HEK293 (cell line): Measurements from ENCODE around the gene PNISR.

Experiments
- BCL11B ChIP-seq: fragments of 450-650 bp; formaldehyde crosslinking; IDR thresholded peaks from 2 replicates; pipeline ENCODE4 v1.5.1; 2016; ENCODE audit warnings: low read depth, missing biosample characterization, missing genetic modification characterization
- EGR2 ChIP-seq: fragments of 450-650 bp; formaldehyde crosslinking; IDR thresholded peaks from 2 replicates; pipeline ENCODE4 v1.5.1; 2016; ENCODE audit warnings: low read depth, missing biosample characterization, missing genetic modification characterization
- HOXA7 ChIP-seq: sonication (generic); formaldehyde crosslinking; IDR thresholded peaks from 2 replicates; pipeline ENCODE4 v1.8.1; 2022; ENCODE audit warnings: missing genetic modification reagents, borderline replicate concordance
- KLF1 ChIP-seq: fragments of 450-650 bp; formaldehyde crosslinking; IDR thresholded peaks from 2 replicates; pipeline ENCODE4 v1.5.1; 2016; ENCODE audit warnings: missing biosample characterization, missing genetic modification characterization
- KLF7 ChIP-seq: fragments of 450-650 bp; formaldehyde crosslinking; IDR thresholded peaks from 2 replicates; pipeline ENCODE4 v1.5.1; 2016; ENCODE audit warnings: missing biosample characterization, missing genetic modification characterization, borderline replicate concordance
- KLF8 ChIP-seq: fragments of 450-650 bp; formaldehyde crosslinking; IDR thresholded peaks from 2 replicates; pipeline ENCODE4 v1.5.1; 2016; ENCODE audit warnings: missing biosample characterization, missing genetic modification characterization
- SCRT2 ChIP-seq: fragments of 450-650 bp; formaldehyde crosslinking; IDR thresholded peaks from 2 replicates; pipeline ENCODE4 v1.5.1; 2016; ENCODE audit warnings: missing biosample characterization, missing genetic modification characterization
- TCF7L2 ChIP-seq: IDR thresholded peaks from 2 replicates; pipeline ENCODE4 v1.6.1; 2011; ENCODE audit warnings: low read depth, mild to moderate bottlenecking, inconsistent platforms, low read length, moderate library complexity, borderline replicate concordance
- ZBTB17 ChIP-seq: fragments of 450-650 bp; formaldehyde crosslinking; IDR thresholded peaks from 2 replicates; pipeline ENCODE4 v1.5.1; 2016; ENCODE audit warnings: missing biosample characterization, missing genetic modification characterization
- ZBTB21 ChIP-seq: fragments of 450-650 bp; formaldehyde crosslinking; IDR thresholded peaks from 2 replicates; pipeline ENCODE4 v1.5.1; 2017; ENCODE audit warnings: missing biosample characterization, missing genetic modification characterization
- ZNF112 ChIP-seq: fragments of 450-650 bp; formaldehyde crosslinking; IDR thresholded peaks from 2 replicates; pipeline ENCODE4 v1.5.0; 2017; ENCODE audit warnings: missing biosample characterization, missing genetic modification characterization
- ZNF114 ChIP-seq: fragments of 450-650 bp; formaldehyde crosslinking; IDR thresholded peaks from 2 replicates; pipeline ENCODE4 v1.5.0; 2017; ENCODE audit warnings: missing biosample characterization, missing genetic modification characterization
- ZNF169 ChIP-seq: fragments of 450-650 bp; formaldehyde crosslinking; IDR thresholded peaks from 2 replicates; pipeline ENCODE4 v1.5.1; 2016; ENCODE audit warnings: missing biosample characterization, missing genetic modification characterization
- ZNF202 ChIP-seq: fragments of 450-650 bp; formaldehyde crosslinking; IDR thresholded peaks from 2 replicates; pipeline ENCODE4 v1.5.1; 2016; ENCODE audit warnings: missing biosample characterization, missing genetic modification characterization, borderline replicate concordance
- ZNF221 ChIP-seq: fragments of 450-650 bp; formaldehyde crosslinking; IDR thresholded peaks from 2 replicates; pipeline ENCODE4 v1.5.1; 2017; ENCODE audit warnings: missing biosample characterization, missing genetic modification characterization, borderline replicate concordance
- ZNF248 ChIP-seq: fragments of 450-650 bp; formaldehyde crosslinking; IDR thresholded peaks from 2 replicates; pipeline ENCODE4 v1.5.1; 2017; ENCODE audit warnings: missing biosample characterization, missing genetic modification characterization
- ZNF341 ChIP-seq: fragments of 450-650 bp; formaldehyde crosslinking; IDR thresholded peaks from 2 replicates; pipeline ENCODE4; 2016; ENCODE audit warnings: low read depth, missing biosample characterization, missing genetic modification characterization
- ZNF350 ChIP-seq: fragments of 450-650 bp; formaldehyde crosslinking; IDR thresholded peaks from 2 replicates; pipeline ENCODE4 v1.5.0; 2017; ENCODE audit warnings: missing biosample characterization, mild to moderate bottlenecking, missing genetic modification characterization
- ZNF37A ChIP-seq: fragments of 450-650 bp; IDR thresholded peaks from 2 replicates; pipeline ENCODE4 v1.5.1; 2018; ENCODE audit warnings: missing biosample characterization, missing genetic modification characterization
- ZNF473 ChIP-seq: fragments of 450-650 bp; formaldehyde crosslinking; IDR thresholded peaks from 2 replicates; pipeline ENCODE4 v1.5.1; 2017; ENCODE audit warnings: missing biosample characterization, missing genetic modification characterization
- ZNF596 ChIP-seq: fragments of 450-650 bp; IDR thresholded peaks from 2 replicates; pipeline ENCODE4 v1.5.0; 2018; ENCODE audit warnings: missing biosample characterization, mild to moderate bottlenecking, missing genetic modification characterization, moderate library complexity
- ZNF610 ChIP-seq: fragments of 450-650 bp; formaldehyde crosslinking; IDR thresholded peaks from 2 replicates; pipeline ENCODE4 v1.5.1; 2016; ENCODE audit warnings: missing biosample characterization, missing genetic modification characterization, borderline replicate concordance
- ZNF629 ChIP-seq: fragments of 450-650 bp; formaldehyde crosslinking; IDR thresholded peaks from 2 replicates; pipeline ENCODE4 v1.5.1; 2017; ENCODE audit warnings: missing biosample characterization, missing genetic modification characterization
- ZNF830 ChIP-seq: fragments of 450-650 bp; IDR thresholded peaks from 2 replicates; pipeline ENCODE4 v1.5.0; 2018; ENCODE audit warnings: missing biosample characterization, missing genetic modification characterization, low read depth, mild to moderate bottlenecking, moderate library complexity
- TF ChIP-seq, protein P1 (sequence below): IDR thresholded peaks from 2 replicates; pipeline ENCODE4 v1.6.1; 2011; ENCODE audit warnings: mild to moderate bottlenecking, low read depth, low read length, borderline replicate concordance
- TF ChIP-seq, protein P2 (sequence below): fragments of 450-650 bp; formaldehyde crosslinking; IDR thresholded peaks from 2 replicates; pipeline ENCODE4 v1.5.1; 2016; ENCODE audit warnings: missing biosample characterization, missing genetic modification characterization
- TF ChIP-seq, protein P3 (sequence below): fragments of 450-650 bp; formaldehyde crosslinking; IDR thresholded peaks from 2 replicates; pipeline ENCODE4 v1.5.1; 2016; ENCODE audit warnings: missing biosample characterization, missing genetic modification characterization
- TF ChIP-seq, protein P4 (sequence below): fragments of 450-650 bp; formaldehyde crosslinking; IDR thresholded peaks from 2 replicates; pipeline ENCODE4 v1.5.1; 2017; ENCODE audit warnings: missing biosample characterization, missing genetic modification characterization
- TF ChIP-seq, protein P5 (sequence below): fragments of 450-650 bp; formaldehyde crosslinking; IDR thresholded peaks from 2 replicates; pipeline ENCODE4 v1.5.1; 2016; ENCODE audit warnings: missing biosample characterization, missing genetic modification characterization
- TF ChIP-seq, protein P6 (sequence below): fragments of 450-650 bp; formaldehyde crosslinking; IDR thresholded peaks from 2 replicates; pipeline ENCODE4 v1.5.1; 2016; ENCODE audit warnings: missing biosample characterization, missing genetic modification characterization

PNISR gene

DNA sequence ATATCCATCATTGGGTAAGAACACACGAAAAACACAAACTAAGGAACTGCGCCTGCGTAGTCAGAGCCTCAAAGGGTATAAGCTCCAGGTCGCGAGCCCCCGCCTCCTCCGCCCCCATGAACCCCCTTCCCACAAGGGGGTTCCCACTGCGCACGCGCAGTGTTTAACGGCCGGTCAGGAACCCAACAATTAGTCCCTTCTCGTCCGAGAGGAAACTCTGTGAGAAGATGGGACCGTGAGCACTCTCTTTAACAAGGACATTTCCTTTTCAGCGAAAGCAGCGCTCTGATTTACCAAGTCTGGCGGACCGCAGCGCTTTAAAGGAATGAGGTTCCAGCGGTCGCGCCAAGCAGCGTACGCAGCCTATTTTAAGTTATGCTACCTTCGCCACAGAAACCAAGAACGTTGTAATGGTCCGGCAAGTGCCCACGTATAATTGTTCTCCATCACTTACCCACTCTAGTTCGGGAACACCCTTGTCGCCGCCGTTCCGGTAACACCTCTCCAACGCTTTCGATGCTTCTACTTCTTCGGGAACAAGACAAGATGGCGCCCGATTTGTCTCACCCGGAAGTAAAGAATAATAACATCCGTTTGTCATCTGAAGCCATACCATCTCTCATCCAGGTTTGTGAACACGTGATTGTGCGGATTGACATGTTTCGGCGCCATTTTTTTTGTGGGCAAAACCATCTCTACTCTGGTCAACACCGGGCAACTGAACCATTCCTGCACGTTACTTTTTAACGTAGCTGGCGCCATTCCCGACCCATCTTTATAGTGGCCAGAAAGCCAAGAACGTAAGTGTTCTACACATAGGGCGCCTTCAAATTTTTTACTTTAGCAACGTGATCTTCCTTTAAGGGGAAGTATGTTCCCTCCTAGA, at the start of gene PNISR (continued):
- TF ChIP-seq, protein P1, sequence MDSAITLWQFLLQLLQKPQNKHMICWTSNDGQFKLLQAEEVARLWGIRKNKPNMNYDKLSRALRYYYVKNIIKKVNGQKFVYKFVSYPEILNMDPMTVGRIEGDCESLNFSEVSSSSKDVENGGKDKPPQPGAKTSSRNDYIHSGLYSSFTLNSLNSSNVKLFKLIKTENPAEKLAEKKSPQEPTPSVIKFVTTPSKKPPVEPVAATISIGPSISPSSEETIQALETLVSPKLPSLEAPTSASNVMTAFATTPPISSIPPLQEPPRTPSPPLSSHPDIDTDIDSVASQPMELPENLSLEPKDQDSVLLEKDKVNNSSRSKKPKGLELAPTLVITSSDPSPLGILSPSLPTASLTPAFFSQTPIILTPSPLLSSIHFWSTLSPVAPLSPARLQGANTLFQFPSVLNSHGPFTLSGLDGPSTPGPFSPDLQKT, result no peak
- TF ChIP-seq ZNF610 (tag by site-specific recombination), result peak; percentile 69; the same call in 1 of the 2 replicates
- no peak for TF ChIP-seq ZNF830 (tag by site-specific recombination)
- TF ChIP-seq KLF7 (tag by site-specific recombination), result no peak
- no peak for TF ChIP-seq BCL11B (tag by site-specific recombination)
- no peak for TF ChIP-seq ZNF221
- no peak for TF ChIP-seq ZNF114
- no peak for TF ChIP-seq ZBTB21 (tag by site-specific recombination)
- peak; percentile 74 for TF ChIP-seq ZNF629
- TF ChIP-seq ZBTB17 (tag by site-specific recombination), result peak; percentile 86
- TF ChIP-seq, protein P2, sequence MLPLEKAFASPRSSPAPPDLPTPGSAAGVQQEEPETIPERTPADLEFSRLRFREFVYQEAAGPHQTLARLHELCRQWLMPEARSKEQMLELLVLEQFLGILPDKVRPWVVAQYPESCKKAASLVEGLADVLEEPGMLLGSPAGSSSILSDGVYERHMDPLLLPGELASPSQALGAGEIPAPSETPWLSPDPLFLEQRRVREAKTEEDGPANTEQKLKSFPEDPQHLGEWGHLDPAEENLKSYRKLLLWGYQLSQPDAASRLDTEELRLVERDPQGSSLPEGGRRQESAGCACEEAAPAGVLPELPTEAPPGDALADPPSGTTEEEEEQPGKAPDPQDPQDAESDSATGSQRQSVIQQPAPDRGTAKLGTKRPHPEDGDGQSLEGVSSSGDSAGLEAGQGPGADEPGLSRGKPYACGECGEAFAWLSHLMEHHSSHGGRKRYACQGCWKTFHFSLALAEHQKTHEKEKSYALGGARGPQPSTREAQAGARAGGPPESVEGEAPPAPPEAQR (tag by site-specific recombination), result no peak
- TF ChIP-seq ZNF112 (tag by site-specific recombination), result no peak
- no peak for TF ChIP-seq TCF7L2
- no peak for TF ChIP-seq ZNF473 (tag by site-specific recombination)
- TF ChIP-seq KLF1 (tag by site-specific recombination), result no peak
- TF ChIP-seq, protein P3, sequence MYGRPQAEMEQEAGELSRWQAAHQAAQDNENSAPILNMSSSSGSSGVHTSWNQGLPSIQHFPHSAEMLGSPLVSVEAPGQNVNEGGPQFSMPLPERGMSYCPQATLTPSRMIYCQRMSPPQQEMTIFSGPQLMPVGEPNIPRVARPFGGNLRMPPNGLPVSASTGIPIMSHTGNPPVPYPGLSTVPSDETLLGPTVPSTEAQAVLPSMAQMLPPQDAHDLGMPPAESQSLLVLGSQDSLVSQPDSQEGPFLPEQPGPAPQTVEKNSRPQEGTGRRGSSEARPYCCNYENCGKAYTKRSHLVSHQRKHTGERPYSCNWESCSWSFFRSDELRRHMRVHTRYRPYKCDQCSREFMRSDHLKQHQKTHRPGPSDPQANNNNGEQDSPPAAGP (tag by site-specific recombination), result no peak
- TF ChIP-seq ZNF169, result no peak
- peak; percentile 59 for TF ChIP-seq ZNF341 (tag by site-specific recombination)
- TF ChIP-seq, protein P4, sequence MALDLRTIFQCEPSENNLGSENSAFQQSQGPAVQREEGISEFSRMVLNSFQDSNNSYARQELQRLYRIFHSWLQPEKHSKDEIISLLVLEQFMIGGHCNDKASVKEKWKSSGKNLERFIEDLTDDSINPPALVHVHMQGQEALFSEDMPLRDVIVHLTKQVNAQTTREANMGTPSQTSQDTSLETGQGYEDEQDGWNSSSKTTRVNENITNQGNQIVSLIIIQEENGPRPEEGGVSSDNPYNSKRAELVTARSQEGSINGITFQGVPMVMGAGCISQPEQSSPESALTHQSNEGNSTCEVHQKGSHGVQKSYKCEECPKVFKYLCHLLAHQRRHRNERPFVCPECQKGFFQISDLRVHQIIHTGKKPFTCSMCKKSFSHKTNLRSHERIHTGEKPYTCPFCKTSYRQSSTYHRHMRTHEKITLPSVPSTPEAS (tag by site-specific recombination), result no peak
- TF ChIP-seq ZNF37A (tag by site-specific recombination), result no peak
- TF ChIP-seq ZNF248, result no peak
- TF ChIP-seq SCRT2 (tag by site-specific recombination), result no peak
- peak; percentile 61; the same call in 1 of the 2 replicates for TF ChIP-seq EGR2 (tag by site-specific recombination)
- no peak for TF ChIP-seq ZNF202 (tag by site-specific recombination)
- TF ChIP-seq, protein P5, sequence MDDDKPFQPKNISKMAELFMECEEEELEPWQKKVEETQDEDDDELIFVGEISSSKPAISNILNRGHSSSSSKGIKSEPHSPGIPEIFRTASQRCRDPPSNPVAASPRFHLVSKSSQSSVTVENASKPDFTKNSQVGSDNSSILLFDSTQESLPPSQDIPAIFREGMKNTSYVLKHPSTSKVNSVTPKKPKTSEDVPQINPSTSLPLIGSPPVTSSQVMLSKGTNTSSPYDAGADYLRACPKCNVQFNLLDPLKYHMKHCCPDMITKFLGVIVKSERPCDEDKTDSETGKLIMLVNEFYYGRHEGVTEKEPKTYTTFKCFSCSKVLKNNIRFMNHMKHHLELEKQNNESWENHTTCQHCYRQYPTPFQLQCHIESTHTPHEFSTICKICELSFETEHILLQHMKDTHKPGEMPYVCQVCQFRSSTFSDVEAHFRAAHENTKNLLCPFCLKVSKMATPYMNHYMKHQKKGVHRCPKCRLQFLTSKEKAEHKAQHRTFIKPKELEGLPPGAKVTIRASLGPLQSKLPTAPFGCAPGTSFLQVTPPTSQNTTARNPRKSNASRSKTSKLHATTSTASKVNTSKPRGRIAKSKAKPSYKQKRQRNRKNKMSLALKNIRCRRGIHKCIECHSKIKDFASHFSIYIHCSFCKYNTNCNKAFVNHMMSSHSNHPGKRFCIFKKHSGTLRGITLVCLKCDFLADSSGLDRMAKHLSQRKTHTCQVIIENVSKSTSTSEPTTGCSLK (tag by site-specific recombination), result no peak
- no peak for TF ChIP-seq HOXA7 (CRISPR knock-in tag)
- no peak for TF ChIP-seq ZNF596
- no peak for TF ChIP-seq ZNF350 (tag by site-specific recombination)
- TF ChIP-seq KLF8 (tag by site-specific recombination), result no peak
- TF ChIP-seq, protein P6, sequence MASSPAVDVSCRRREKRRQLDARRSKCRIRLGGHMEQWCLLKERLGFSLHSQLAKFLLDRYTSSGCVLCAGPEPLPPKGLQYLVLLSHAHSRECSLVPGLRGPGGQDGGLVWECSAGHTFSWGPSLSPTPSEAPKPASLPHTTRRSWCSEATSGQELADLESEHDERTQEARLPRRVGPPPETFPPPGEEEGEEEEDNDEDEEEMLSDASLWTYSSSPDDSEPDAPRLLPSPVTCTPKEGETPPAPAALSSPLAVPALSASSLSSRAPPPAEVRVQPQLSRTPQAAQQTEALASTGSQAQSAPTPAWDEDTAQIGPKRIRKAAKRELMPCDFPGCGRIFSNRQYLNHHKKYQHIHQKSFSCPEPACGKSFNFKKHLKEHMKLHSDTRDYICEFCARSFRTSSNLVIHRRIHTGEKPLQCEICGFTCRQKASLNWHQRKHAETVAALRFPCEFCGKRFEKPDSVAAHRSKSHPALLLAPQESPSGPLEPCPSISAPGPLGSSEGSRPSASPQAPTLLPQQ (tag by site-specific recombination), result peak; percentile 24; the same call in 1 of the 2 replicates
